Stimulated activated CD4-positive, alpha-beta T cell treated with anti-CD3 and anti-CD28 coated beads, Interleukin-15, amount 100 ng/mL, for 1 hour (primary cell): ENCODE data around the gene HOXB9.
A peak's percentile ranks its signal among the peaks of the same experiment; 100 is the strongest.

Source experiments
- DNase-seq, 2 donors: peaks; one replicate each; pipeline ENCODE4 v3.0.0-alpha.2; 2020; ENCODE audit warnings: low read depth in 1 of 2, low spot score in 1 of 2

Gene HOXB9

GRCh38 chr17:48588528-48588927 is 37.6 kb downstream of the HOXB9 start:
- no peak for DNase-seq

GRCh38 chr17:48588074-48588415 is 38.1 kb downstream of the HOXB9 start:
- DNase-seq: no peak

GRCh38 chr17:48587276-48588073 is 38.7 kb downstream of the HOXB9 start:
- no peak for DNase-seq

DNA sequence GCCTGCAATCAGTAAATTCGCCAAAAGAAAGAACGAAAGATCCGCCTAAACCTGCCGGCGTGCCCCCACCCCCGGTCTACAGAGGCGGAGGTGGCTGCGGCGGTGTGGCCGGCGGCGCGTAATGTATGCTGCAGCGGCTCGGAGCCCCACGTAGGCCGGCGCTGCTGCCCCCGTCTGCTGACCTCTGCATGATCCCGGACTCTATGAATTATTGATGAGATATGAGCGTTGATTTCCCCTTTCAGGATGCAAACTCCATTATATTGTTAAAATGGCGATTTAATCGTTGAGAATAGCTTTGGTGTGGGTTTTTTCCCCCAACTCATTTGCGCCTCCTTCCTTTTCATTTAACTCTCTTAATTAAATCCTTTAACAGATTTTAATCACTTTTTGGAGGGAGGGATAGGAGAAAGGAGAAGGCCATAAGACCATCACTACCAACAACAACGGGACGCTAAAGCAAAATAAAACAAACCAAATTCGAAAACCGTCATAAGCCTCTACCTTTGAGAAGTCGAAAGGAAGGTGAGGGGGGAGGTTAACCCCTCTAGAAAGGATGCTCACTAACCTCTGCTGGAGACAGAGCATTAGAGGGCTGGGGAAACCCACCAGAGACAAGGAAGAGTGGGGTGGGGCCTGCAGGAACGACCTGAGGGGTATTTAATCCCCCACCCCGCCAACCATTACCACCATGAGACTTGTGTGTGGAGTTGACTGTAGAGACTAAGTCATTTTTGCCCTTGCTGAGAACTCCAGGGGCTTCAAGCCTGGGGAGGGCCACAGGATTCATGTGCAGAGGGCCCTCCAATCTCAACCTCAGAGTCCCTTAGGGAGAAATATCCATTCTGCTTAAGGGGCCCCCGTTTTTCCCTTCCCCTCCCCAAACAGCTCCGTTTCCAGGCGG is 39.6 kb downstream of the HOXB9 start:
- peak in 1 of 2 donors; percentile 26 for DNase-seq

DNA sequence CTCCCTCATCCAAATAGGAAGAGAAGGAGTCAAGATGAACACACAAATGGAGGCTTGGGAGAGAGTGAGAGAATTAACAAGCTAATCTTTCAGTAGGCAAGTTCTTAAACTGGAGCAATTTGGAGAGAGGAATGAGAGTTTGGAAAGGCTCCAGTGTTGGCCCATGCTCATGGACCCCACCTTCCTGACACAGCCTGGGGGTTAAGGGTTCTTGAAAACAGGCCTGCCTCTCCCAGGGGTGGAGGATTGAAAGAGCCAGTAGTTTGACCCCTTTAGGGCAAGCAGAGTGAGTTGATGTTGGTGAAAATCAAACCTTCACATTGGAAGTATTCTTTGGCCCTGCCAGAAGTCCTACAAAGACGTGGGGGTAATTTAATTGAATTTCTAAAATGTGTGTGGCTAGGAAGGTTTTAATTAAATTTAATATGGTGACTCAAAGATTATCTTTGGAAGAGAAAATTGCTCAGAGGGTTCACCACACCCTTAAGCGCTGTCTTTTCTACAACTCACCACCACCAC is 41.9 kb downstream of the HOXB9 start:
- no peak for DNase-seq

- DNase-seq: no peak
Measured at GRCh38 chr17:48583708-48584222, 42.4 kb downstream of the HOXB9 start.

DNA sequence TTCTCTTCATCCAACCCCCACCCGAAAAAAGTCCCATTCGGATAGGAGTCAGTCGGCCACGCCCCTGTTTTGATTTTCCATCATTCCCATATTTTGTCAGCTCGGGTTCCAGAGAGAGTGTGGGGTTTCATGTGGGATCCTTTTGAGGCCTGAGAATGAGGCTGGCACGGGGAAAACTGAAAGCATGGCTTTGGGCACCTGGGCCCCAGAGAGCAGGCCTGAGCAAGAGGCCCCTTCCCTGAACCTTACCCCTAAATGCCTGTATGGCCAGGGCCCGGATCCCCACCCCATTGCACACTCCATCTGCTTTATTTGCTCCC is 43.4 kb downstream of the HOXB9 start:
- no peak for DNase-seq

DNA sequence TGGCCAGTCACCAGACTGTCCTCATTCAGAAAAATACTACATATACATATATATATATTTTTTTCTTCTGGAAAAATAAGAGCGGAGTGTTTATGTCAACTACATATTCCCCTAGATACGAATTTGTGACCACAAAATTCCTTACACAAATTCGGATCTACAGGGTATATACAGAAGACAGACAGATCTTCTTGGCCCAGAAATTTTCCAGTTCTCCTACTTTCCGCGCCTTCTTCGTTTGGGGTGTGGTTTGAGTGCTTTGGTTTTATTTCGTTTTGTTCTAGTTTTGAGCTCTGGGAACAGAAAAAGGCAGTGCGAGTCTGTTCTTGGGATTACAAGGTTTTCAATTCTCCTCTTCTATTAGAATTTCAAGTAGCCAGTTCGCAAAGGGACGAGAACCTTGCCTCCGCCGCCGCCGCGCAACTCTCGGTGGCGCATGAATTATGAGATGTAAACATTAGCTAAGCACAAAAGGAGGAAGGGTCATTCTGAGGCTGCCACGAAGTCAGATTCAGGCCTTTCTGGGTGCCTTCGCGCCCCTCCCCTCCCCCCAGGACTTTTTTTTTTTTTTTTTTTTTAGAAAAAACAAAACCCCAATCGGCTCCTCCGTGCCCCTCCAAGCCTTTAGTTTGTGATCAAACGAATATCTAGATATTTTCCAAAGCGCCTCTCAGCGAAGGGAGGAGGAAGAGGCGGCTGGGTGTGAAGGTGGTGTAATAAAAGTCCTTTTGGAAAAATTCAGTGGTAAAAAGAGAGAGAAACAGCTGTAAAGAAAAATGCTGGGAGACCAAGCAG is 46.2 kb downstream of the HOXB9 start:
- no peak for DNase-seq

GRCh38 chr17:48579471-48579759 is 46.7 kb downstream of the HOXB9 start:
- no peak for DNase-seq

- DNase-seq: no peak
Measured at GRCh38 chr17:48578616-48579470, 47.3 kb downstream of the HOXB9 start.

GRCh38 chr17:48577946-48578615 is 48.1 kb downstream of the HOXB9 start, which contains the start of gene HOXB4:
Gene HOXB4, minus strand, starts transcription at chr17:48578350. Its CDS starts 31 bp downstream, at chr17:48578319.
- peak in 1 of 2 donors; percentile 33 for DNase-seq

- no peak for DNase-seq
Measured at GRCh38 chr17:48577330-48577945, 48.7 kb downstream of the HOXB9 start.

GRCh38 chr17:48576479-48577309 is 49.5 kb downstream of the HOXB9 start:
- DNase-seq: no peak

DNA sequence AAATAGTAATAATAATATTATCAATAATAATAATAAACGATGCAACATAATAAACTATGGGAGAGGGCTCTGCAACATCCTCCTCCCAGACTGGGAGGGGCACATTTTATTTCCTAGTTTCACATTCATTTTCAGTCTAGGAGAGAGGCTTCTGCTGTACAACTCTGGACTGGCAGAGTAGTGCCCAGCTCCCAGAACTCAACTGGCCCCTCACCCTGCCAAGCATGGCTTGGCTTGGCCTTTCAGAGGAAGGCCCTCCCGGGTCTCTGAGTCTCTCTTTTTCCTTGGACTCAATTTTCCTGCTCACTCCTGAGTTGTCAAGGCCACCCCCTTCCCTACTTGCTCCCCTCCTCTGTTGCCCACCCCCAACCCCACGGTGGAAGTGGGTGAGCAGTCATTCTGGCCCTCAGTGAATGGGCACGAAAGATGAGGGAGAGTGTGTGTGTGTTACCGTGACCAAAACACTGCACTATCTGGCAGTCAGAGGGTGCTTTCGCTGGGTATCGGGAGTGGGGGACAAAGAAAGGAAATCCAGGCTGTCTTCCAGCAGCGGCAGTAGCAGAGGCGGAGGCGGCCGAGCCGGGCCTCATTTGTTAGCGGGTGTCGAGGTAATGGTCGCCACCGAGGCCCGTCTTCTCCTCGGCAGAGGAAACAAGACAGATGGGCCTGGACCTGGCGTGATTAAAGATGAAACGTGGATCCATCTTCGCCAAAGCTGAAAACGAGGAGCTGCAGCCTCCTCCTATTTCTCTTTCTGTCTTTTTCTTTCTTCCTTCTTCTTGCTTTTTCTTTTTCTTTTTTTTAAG is 50.3 kb downstream of the HOXB9 start:
- DNase-seq: no peak

GRCh38 chr17:48575066-48575582 is 51.0 kb downstream of the HOXB9 start:
- DNase-seq: no peak

DNA sequence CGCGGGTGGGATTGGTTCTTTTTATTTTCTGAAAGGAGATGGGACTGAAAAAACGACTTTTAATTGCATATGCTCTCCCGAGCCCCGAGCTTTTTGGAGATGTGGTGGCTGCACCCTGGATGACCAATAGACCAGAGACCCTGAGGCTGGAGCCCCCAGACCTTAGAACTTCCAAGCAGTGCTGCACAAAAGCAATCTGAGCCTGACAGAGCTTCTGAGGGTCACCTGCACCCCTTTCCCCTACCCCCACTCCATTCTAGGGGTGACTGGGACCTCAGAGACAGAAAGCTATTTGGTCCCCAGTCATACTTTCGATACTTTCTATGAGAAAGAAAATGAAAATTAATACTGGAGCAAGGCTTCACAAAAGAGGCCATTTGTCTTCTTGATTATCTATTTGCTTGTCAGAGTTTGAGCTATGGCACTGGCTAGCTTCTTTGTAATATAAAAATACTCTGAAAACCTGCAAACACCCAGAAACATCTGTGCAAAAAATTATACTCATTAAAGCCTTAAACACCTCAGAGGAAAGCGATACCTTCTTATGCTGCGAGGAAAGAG is 51.6 kb downstream of the HOXB9 start:
- DNase-seq: no peak

- no peak for DNase-seq
Measured at GRCh38 chr17:48571826-48572417, 54.2 kb downstream of the HOXB9 start.
